CD4-positive, alpha-beta memory T cell (primary cell): ENCODE measurements around the gene SSRP1. TPM values are rescaled to one million over a fixed set of nuclear protein-coding genes. Genes with fewer than 3 reads are reported as not detected.

Source experiments
- CTCF ChIA-PET: fragments of 350-600 bp; sonication (Branson Sonifier 250); formaldehyde crosslinking; loops from one replicate; lab custom pipeline; 2021; ENCODE audit warnings: inconsistent platforms; ENCODE audit not compliant: partially characterized antibody; lab: Charles Lee
- POLR2A ChIA-PET: fragments of 350-600 bp; sonication (Branson Sonifier 250); formaldehyde crosslinking; loops from one replicate; lab custom pipeline; 2021; ENCODE audit not compliant: partially characterized antibody; lab: Charles Lee
- DNase-seq, 5 donors: peaks; one replicate each; pipeline versions ENCODE4 v3.0.0 to v3.0.0-alpha.2; 2020 to 2022; ENCODE audit warnings: mixed read lengths in 1 of 5
- H3K27ac ChIP-seq: one replicate; pipeline ENCODE4 v1.7.0; 2013; ENCODE audit warnings: low read depth, low read length
- H3K27me3 ChIP-seq: 2 replicates; pipeline ENCODE4 v1.7.0; 2013; ENCODE audit warnings: mild to moderate bottlenecking, low read length, moderate library complexity; ENCODE audit not compliant: insufficient read depth
- H3K36me3 ChIP-seq: 2 replicates; pipeline ENCODE4 v1.7.0; 2013; ENCODE audit warnings: mild to moderate bottlenecking, low read length, moderate library complexity; ENCODE audit not compliant: insufficient read depth
- H3K4me1 ChIP-seq: 2 replicates; pipeline ENCODE4 v1.7.0; 2013; ENCODE audit warnings: mild to moderate bottlenecking, low read length, moderate library complexity; ENCODE audit not compliant: insufficient read depth
- H3K4me3 ChIP-seq, 2 donors: one replicate each; pipeline ENCODE4 v1.7.0; 2013; ENCODE audit warnings: low read length in 2 of 2, mild to moderate bottlenecking in 1 of 2
- H3K9me3 ChIP-seq, 2 donors: one replicate each; pipeline ENCODE4 v1.7.0; 2013; ENCODE audit warnings: low read length in 2 of 2, control low read depth in 1 of 2; ENCODE audit not compliant: control insufficient read depth in 1 of 2
- H3K27ac Mint-ChIP-seq, 7 donors: one replicate each; pipeline ENCODE4 v1.8.0; 2020 to 2021; ENCODE audit warnings: mixed read lengths in 7 of 7, mild to moderate bottlenecking in 6 of 7, inconsistent platforms in 3 of 7, moderate library complexity in 3 of 7
- H3K27me3 Mint-ChIP-seq, 2 donors: one replicate each; pipeline ENCODE4 v1.8.0; 2020 to 2021; ENCODE audit warnings: mixed read lengths in 2 of 2
- H3K36me3 Mint-ChIP-seq, 2 donors: one replicate each; pipeline ENCODE4 v1.8.0; 2020 to 2021; ENCODE audit warnings: mixed read lengths in 2 of 2, inconsistent platforms in 1 of 2, mild to moderate bottlenecking in 1 of 2
- H3K4me1 Mint-ChIP-seq, 4 donors: one replicate each; pipeline ENCODE4 v1.8.0; 2020 to 2021; ENCODE audit warnings: mixed read lengths in 4 of 4, mild to moderate bottlenecking in 1 of 4
- H3K4me3 Mint-ChIP-seq, 8 donors: one replicate each; pipeline ENCODE4 v1.8.0; 2020 to 2021; ENCODE audit warnings: mixed read lengths in 8 of 8, mild to moderate bottlenecking in 7 of 8, moderate library complexity in 6 of 8, inconsistent platforms in 3 of 8
- H3K9me3 Mint-ChIP-seq, 8 donors: one replicate each; pipeline ENCODE4 v1.8.0; 2020 to 2021; ENCODE audit warnings: mixed read lengths in 8 of 8, mild to moderate bottlenecking in 5 of 8, inconsistent platforms in 3 of 8, moderate library complexity in 1 of 8
- intact Hi-C: fragments of 100-400 bp; cut with micrococcal nuclease; formaldehyde crosslinking; loops from one replicate; pipeline ENCODE4 v1.15.1; 2023
- polyA plus RNA-seq, 2 donors: library from polyadenylated mRNA; unstranded; fragments of 300-500 nt; fragmentation: Illumina TruSeq; gene quantifications; one replicate each; pipeline ENCODE4 v1.2.3, GENCODE V29; 2021
- total RNA-seq, 2 experiments: library from RNA; stranded (reverse); gene quantifications; one replicate each; pipeline ENCODE4 v1.2.3, GENCODE V29; 2021

Gene SSRP1
- total and polyA plus RNA-seq, 4 experiments from 2014 or later, result 19.6 to 74.3 (median 55.6) TPM

GRCh38 chr11:57279116-57279515 is 56.6 kb downstream of the SSRP1 start:
- Histone ChIP-seq H3K4me1 (no peaks in the 10 kb centered on the region), H3K4me3 (no peak overlapping the region), H3K27ac (no peak overlapping the region), H3K36me3 (no peaks in the 10 kb centered on the region), H3K27me3 (peaks cover 4% of the 10 kb centered on the region), H3K9me3 (no peaks in the 10 kb centered on the region)
- ChIA-PET POLR2A (no interaction called here), CTCF (no interaction called here)
- DNase-seq, result no peak
- peaks cover 3 to 6% (median 4%) of the 10 kb centered on the region in 4 donors for H3K4me1 Mint-ChIP-seq
- intact Hi-C loops, result no loop called here
- no peak overlapping the region for H3K4me3 Mint-ChIP-seq
- no peaks in the 10 kb centered on the region for H3K36me3 Mint-ChIP-seq
- peaks cover 15 to 20% of the 10 kb centered on the region in 2 donors for H3K27me3 Mint-ChIP-seq
- peaks cover 0 to 16% (median 5%) of the 10 kb centered on the region in 8 donors for H3K9me3 Mint-ChIP-seq
- no peak overlapping the region for H3K27ac Mint-ChIP-seq

- POLR2A ChIA-PET, result no interaction called here
- Histone ChIP-seq H3K27ac (no peak overlapping the region), H3K4me1 (no peaks in the 10 kb centered on the region), H3K4me3 (no peak overlapping the region), H3K9me3 (no peaks in the 10 kb centered on the region), H3K27me3 (peaks cover 4% of the 10 kb centered on the region), H3K36me3 (no peaks in the 10 kb centered on the region)
- Mint-ChIP-seq H3K4me3 (no peak overlapping the region), H3K4me1 (peaks cover 3 to 6% (median 4%) of the 10 kb centered on the region in 4 donors), H3K9me3 (peaks cover 0 to 16% (median 6%) of the 10 kb centered on the region in 8 donors), H3K27me3 (peaks cover 17 to 22% of the 10 kb centered on the region in 2 donors), H3K27ac (no peak overlapping the region), H3K36me3 (no peaks in the 10 kb centered on the region)
- no peak for DNase-seq
- CTCF ChIA-PET, result interaction anchor here (0.9 kb wide), 1 partner anchor 9 kb away, joined by 3 read pairs; no protein-coding TSS in a partner anchor
- intact Hi-C loops, result no loop called here
Observed at GRCh38 chr11:57278721-57279095, 57.0 kb downstream of the SSRP1 start.

GRCh38 chr11:57277845-57278720 is 57.6 kb downstream of the SSRP1 start:
- H3K27ac Mint-ChIP-seq, result peak overlapping the region in 1 of 7 donors; percentile 45

GRCh38 chr11:57276971-57277675 is 58.6 kb downstream of the SSRP1 start:
- intact Hi-C loops, result no loop called here
- Mint-ChIP-seq H3K27ac (no peak overlapping the region), H3K4me1 (peaks cover 3 to 6% (median 4%) of the 10 kb centered on the region in 4 donors), H3K36me3 (no peaks in the 10 kb centered on the region), H3K4me3 (no peak overlapping the region), H3K9me3 (peaks cover 4 to 22% (median 13%) of the 10 kb centered on the region in 8 donors), H3K27me3 (peaks cover 22% of the 10 kb centered on the region in 2 donors)
- peaks cover 4% of the 10 kb centered on the region for H3K27me3 ChIP-seq
- no peak for DNase-seq
- POLR2A ChIA-PET, result no interaction called here
- no peak overlapping the region for H3K4me3 ChIP-seq
- H3K36me3 ChIP-seq, result no peaks in the 10 kb centered on the region
- no peaks in the 10 kb centered on the region for H3K4me1 ChIP-seq
- H3K9me3 ChIP-seq, result no peaks in the 10 kb centered on the region
- CTCF ChIA-PET, result interaction anchor here (0.8 to 1.1 kb wide), 3 partner anchors 21 to 29 kb away, joined by 3 read pairs; no protein-coding TSS in a partner anchor
- no peak overlapping the region for H3K27ac ChIP-seq

More at GRCh38 chr11:57277845-57278720, 57.6 kb downstream of the SSRP1 start:
- Histone ChIP-seq H3K36me3 (no peaks in the 10 kb centered on the region), H3K9me3 (no peaks in the 10 kb centered on the region), H3K27me3 (peaks cover 4% of the 10 kb centered on the region), H3K4me1 (no peaks in the 10 kb centered on the region), H3K27ac (no peak overlapping the region), H3K4me3 (no peak overlapping the region)
- POLR2A ChIA-PET, result interaction anchor here (0.6 kb wide), 1 partner anchor 225 kb away, joined by 5 read pairs; no protein-coding TSS in a partner anchor
- peaks cover 3 to 6% (median 4%) of the 10 kb centered on the region in 4 donors for H3K4me1 Mint-ChIP-seq
- no peaks in the 10 kb centered on the region for H3K36me3 Mint-ChIP-seq
- DNase-seq, result no peak
- H3K4me3 Mint-ChIP-seq, result peak overlapping the region in 2 of 8 donors; percentile 31 to 38
- CTCF ChIA-PET, result interaction anchor here (0.8 to 1.1 kb wide), 3 partner anchors 8 to 30 kb away, joined by 3 read pairs; no protein-coding TSS in a partner anchor
- peaks cover 22% of the 10 kb centered on the region in 2 donors for H3K27me3 Mint-ChIP-seq
- intact Hi-C loops, result no loop called here
- H3K9me3 Mint-ChIP-seq, result peaks cover 4 to 21% (median 11%) of the 10 kb centered on the region in 8 donors

GRCh38 chr11:57276169-57276970 is 59.3 kb downstream of the SSRP1 start:
- no peaks in the 10 kb centered on the region for H3K36me3 Mint-ChIP-seq
- peaks cover 25 to 27% of the 10 kb centered on the region in 2 donors for H3K27me3 Mint-ChIP-seq
- peaks cover 3 to 6% (median 4%) of the 10 kb centered on the region in 4 donors for H3K4me1 Mint-ChIP-seq
- H3K27ac Mint-ChIP-seq, result no peak overlapping the region
- Histone ChIP-seq H3K36me3 (no peaks in the 10 kb centered on the region), H3K27me3 (peaks cover 4% of the 10 kb centered on the region), H3K4me3 (no peak overlapping the region), H3K4me1 (no peaks in the 10 kb centered on the region), H3K27ac (no peak overlapping the region), H3K9me3 (no peaks in the 10 kb centered on the region)
- ChIA-PET POLR2A (no interaction called here), CTCF (interaction anchor here (0.9 to 1.1 kb wide), 2 partner anchors 20 to 27 kb away, joined by 3 read pairs; no protein-coding TSS in a partner anchor)
- H3K4me3 Mint-ChIP-seq, result no peak overlapping the region
- intact Hi-C loops, result no loop called here
- H3K9me3 Mint-ChIP-seq, result peaks cover 4 to 19% (median 10%) of the 10 kb centered on the region in 8 donors
- DNase-seq, result no peak
